GM18907 (cell line): ENCODE data around the gene KCTD7.
"Not testable (repeated sequence)": the region's sequence is repeated elsewhere in the genome, so short reads cannot be mapped to it uniquely, and the experiment has no call there.

Experiments
- ATAC-seq: cut with Tn5 transposase; IDR thresholded peaks from one replicate; pipeline ENCODE4 v1.9.1; 2021; ENCODE audit warnings: mild to moderate bottlenecking, moderate library complexity; ENCODE audit not compliant: unreplicated experiment

The KCTD7 gene

DNA sequence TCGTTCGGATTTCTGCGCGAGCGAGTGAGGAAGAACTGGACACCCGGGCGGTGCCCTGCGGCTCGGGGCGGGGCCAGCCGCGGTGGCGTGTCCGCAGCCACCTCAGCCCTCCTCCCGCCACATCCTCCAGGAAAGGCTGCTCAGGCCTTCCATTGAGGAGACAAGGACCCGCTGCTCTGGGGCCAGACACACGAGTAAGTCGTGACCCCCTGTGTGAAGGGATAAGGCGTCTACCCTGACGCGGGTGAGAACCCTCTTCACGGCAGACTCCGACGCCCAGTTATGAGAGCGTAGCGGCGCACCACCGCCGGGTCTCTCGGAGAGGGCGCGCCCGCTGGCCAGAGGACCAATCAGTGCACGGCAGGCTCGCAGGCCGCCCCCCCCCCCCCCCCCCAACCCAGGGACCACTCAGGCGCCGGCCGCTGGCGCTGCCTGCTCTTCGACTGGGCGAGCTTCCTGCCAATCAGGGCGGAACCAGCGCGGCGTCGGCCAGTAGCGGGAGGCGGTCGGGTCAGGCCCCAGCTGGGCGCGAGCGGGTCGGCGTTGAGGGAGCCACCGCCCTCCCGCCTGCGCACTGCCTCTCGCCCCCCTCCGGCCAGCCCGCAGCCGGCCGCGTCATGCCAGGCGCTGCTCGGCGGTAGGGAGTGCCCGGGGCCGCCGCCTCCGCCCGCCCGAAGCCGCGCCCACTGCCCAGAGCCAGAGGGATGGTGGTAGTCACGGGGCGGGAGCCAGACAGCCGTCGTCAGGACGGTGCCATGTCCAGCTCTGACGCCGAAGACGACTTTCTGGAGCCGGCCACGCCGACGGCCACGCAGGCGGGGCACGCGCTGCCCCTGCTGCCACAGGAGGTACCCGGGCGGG, at the start of gene KCTD7:
TSS of gene KCTD7 (plus strand) at position 521 of the 861 bp plus-strand sequence. CDS start at position 705, 184 bp downstream.
- peak; percentile 93 for ATAC-seq

DNA sequence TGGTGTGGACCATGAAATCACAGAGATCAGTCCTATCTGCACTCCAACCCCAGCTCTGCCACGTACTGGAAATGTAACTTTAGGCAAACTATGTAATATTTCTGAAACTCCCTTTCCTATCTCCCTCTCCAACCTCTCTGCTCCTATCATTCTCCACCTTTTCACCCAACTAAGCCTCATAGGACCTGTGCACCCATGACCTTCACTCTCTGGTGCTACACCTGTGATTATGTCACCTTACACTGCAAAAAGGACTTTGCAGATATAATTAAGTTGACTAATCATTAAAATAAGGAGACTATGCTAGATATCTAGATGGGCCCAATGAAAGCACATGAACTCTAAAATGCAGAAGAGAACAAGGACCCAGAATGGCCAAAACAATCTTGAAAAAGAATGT, 48.3 kb upstream of the KCTD7 start:
- not testable (repeated sequence) for ATAC-seq

DNA sequence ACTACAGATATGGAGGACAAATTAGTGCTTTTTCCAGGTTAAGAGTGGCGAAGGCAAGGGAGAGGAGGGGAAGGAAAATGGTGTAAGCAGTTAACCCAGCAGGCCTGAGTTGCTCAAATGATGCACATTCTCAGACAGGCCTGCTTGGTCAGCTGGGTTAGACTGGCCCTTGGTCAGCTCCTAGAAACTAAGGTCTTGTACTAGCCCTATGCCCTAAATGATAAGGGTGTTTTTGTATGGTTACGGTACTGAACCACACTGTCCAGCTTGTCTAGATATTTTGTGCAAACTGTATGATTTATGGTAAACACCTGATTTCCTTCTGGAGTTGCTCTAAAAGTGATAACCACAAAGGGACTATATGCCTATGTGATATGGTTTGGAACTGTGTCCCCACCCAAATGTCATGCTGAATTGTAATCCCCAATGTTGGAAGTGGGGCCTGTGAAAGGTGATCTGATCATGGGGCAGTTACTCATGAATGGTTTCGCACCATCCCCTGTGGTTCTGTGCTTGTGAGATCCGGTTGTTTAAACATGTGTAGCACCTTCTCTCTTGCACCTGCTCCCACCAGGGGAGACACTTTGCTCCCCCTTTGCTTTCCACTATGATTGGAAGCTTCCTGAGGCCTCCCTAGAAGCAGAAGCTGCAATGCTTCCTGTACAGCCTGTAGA, 45.7 kb upstream of the KCTD7 start:
- not testable (repeated sequence) for ATAC-seq

DNA sequence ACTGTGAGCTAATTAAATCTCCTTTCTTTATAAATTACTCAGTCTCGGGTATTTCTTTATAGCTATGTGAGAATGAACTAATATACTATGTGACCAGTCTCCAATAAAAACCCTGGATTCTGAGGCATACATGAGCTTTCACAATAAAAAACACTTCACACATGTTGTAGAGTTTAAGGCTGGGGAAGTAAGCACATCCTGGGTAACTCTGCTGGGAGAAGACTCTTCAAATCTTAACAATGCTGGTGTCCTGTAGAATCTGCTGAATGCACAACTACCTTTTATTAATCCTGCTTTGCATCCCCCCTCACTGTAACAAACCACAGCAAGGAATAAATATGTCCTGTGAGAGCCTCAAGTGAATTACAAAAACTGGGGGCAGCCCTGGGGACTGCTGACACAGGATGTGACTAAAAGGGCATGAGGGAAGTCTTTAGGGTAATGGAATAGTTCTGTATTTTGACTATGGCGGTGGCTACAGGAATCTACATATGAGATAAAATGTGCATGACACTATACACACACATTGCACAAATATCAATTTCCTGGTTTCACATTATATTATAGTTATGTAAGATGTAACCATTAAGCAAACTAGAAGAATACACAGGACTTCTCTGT, 45.1 kb upstream of the KCTD7 start:
- no peak for ATAC-seq

DNA sequence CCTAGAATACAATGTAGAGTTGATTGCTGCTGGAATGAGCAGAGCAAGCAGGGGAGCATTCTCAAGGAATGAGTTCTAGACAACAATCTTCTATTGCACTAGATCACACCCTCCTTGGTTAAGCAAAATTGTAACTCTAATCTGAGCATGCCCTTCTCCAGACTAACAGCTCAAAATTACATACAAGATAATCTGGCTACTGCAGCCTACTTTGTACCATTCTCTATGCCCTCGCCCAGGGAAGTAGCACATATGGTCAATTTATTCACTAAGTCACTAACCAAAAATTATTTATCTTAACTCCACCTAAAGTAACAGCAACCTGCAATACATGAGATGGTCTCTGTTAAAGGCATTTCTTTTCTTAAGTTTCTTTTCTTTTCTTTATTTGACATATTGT, 42.5 kb upstream of the KCTD7 start:
- no peak for ATAC-seq

DNA sequence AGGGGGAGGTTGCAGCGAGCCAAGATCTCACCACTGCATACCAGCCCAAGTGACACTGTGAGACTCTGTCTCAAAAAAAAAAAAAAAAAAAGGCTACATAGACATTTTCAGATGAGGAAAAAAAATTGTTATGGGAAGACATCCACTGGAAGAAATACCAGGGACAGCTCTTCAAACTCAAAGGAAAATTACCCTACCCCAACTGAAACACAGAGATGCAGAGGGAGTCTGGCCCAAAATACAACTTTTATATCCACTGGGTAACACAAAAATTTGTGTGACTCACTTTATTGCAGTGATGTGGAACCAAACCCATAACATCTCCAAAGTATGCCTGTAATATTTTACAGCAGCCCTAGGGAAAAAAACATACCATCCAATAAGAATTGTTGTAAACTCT, 40.5 kb upstream of the KCTD7 start:
- not testable (repeated sequence) for ATAC-seq

DNA sequence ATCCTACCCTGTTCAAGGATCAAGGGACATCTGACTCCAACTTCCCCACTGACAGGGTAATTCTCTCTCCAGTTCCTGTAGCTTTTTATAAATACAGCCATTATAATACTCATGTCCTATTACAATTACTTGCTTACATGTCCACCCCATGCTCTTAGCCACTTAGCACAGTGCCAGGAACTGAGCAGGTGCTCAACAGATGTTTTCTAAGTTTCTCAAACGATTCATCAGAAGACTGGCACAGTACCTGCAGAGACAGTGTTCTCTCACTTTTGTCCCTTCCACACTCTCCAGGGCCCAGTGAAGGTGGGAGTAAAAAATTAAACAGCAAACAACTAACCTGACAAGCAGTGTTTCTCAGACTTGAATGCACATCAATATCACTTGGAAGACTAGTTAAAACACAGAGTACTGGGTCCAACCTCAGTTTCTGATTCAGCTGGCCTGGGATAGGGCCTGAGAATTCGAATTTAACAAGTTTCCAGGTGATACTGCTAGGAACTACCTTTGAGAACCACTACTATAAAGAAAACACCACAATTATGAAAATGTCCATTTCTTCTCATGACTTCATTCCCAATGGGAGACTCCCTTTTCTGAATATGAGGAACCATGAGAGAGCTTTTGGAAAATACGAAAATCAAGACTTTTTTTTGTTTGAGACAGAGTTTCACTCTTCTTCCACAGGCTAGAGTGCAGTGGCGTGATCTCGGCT, 39.7 kb upstream of the KCTD7 start:
- ATAC-seq: not testable (repeated sequence)

DNA sequence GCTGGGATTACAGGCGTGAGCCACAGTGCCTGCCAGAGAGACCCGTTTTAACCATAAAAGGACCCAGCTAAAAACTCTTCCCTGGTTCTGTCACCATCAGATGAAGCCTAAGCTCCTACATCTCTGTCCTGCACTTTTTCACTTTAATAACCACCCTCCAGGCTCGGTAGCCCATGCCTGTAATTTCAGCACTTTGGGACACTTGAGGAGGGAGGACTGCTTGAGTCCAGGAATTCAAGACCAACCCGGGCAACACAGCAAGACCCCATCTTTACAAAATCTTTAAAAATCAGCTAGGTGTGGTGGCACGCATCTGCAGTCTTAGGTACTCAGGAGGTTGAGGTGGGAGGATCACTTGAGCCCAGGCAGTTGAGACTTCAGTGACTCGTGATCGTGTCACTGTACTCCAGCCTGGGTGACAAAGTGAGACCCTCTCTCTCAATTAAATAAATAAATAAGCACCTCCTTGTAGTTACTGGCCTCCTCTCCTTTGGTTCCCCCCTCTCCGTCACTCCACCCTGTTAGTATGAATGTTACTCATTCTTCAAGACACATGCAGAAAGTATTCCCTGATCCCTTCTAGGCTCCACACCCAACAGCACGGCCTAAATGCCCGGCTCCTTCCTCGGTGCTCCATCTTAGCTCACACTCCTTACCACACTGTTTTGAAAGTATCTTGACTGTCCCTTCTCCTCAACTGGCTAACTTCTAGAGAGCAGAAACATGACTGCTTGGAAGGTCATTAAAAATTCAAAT, 38.2 kb upstream of the KCTD7 start:
- ATAC-seq: not testable (repeated sequence)

DNA sequence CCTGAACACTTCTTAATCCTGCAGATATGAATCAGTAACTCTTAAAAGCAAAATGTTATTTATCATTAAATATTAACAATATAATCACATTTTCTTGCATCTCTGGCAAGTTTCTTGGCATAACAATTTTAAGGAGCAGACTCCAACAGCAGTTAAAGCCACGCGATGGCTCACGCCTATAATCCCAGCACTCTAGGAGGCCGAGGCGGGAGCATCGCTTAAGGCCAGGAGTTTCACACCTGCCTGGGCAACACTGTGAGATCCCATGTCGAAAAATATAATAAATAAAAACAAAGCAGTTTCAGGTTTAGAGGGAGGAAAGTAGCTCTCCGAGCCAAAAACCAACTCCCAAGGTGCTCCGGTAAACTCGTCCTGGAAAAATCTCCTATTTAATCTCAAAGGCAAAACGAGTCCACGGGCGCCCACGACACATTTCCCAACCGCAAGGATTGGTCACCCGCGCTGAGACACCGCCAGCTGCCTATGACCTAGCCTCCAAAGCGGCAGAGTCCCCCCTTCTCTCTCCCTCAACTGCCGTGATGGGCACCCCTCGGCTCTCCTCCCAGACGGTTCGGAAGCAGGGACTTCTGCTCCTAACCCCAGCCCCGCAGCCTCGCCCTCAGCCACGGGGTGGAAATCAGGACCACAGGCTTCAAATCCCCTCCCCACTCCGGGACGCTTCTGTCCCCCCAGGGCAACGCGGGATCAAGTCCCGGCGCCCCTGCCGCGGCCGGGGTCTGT, 37.5 kb upstream of the KCTD7 start:
- peak; percentile 22 for ATAC-seq

DNA sequence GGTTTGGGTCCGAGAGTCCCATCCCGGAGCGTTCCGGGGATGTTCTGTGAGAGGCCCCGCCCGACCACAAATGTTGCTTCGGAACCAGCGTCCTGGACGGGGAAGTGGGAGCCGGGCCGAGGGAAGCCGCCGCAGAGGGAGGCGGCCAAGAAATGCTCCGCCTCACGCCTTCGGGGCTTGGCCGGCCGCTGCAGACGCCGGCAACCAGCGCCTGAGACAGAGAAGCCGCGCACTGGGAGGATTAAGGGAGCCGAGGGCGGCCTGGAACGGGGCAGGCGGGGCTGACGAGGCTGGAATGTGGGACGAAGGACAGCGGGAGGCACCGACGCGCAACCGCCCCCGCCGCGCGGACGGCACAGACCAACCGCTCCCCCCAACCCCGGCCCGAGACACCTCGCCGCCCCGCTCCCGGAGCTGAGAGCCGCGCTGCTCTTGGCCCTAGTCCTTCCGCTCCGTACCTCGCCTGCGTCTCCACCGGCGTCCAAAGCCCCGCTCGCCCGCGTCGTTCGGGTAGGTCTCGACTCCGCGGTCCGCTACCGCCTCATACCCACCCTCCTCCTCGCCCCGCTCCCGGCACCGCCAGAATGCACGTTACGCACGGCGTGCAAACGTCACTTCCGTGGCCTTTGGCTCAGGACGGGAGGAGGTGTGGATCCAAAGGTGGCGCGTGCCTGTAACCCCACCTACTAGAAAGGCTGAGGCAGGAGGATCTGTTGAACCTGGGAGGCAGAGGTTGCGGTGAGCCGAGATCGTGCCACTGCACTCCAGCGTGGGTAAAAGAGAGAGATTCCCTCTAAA, 36.7 kb upstream of the KCTD7 start:
- peak; percentile 98 for ATAC-seq

DNA sequence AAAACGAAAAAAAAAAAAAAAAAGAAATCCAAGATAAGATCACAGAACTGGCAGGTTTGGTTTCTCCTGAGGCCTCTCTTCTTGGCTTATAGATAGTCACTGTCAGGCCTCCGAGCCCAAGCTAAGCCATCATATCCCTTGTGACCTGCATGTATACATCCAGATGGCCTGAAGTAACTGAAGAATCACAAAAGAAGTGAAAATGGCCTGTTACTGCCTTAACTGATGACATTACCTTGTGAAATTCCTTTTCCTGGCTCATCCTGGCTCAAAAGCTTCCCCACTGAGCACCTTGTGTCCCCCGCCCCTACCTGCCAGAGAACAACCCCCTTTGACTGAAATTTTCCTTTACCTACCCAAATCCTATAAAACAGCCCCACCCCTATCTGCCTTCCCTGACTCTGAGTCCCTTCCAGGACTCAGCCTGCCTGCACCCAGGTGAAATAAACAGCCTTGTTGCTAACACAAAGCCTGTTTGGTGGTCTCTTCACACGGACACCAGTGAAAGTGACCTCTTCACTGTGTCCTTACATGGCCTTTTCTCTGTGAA, 36.0 kb upstream of the KCTD7 start:
- not testable (repeated sequence) for ATAC-seq

DNA sequence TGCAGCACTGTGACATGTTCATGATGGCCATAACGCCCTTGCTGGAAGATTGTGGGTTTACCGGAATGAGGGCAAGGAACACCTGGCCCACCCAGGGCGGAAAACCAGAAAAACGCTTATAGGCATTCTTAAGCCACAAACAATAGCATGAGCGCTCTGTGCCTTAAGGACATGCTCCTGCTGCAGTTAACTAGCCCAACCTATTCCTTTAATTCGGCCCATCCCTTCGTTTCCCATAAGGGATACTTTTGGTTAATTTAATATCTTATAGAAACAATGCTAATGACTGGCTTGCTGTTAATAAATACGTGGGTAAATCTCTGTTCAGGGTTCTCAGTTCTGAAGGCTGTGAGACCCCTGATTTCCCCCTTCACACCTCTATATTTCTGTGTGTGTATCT, 34.6 kb upstream of the KCTD7 start:
- ATAC-seq: not testable (repeated sequence)

DNA sequence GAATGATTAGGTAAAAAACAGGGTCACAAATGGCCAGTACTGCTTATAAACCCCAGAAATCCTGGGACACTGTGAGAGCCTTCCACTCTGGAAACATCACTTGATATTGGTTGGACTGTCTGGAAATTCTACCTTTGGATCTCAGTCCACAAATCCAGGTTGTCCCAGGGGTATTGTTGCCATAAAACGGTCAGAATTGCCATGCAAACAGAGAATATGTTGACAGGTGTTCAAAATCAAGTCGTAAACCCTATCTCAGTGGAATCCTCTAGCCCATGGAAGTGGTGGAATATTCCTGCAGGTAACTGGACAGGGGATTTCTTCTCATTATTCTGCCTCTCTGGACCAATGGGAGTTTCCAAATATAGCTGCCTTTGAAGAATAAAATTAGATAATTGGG, 31.2 kb upstream of the KCTD7 start:
- no peak for ATAC-seq

DNA sequence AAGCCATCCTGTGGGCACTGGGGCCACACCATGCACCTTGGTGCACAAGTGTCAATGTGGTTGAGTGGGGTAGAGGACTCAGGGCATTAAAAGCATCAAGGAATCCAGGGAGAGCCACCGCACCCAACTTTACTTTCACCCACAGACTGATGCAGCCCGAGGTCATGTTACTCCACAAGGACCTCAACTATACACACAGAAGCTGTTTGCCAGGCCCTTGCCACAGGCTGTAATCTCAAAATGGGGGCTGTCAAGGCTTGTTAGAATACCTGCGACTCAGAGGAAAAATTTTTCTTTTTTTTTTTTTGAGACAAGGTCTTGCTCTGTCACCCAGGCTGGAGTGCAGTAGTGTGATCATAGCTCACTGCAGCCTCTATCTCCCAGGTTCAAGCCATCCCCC, 26.5 kb upstream of the KCTD7 start:
- no peak for ATAC-seq

DNA sequence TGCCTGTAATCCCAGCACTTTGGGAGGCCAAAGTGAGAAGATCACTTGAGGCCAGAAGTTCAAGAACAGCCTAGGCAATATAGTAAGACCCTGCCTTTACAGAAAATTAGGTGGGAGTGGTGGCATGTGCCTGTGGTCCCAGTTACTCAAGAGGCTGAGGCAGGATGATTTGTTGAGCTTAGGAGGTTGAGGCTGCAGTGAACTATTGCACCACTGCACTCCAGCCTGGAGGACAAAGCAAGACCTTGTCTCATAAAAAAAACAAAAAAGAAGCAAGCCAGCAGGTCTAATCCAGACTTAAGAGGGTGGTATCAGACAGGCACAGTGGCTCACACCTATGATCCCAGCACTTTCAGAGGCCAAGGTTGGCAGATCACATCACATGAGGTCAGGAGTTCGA, 24.5 kb upstream of the KCTD7 start:
- ATAC-seq: no peak

DNA sequence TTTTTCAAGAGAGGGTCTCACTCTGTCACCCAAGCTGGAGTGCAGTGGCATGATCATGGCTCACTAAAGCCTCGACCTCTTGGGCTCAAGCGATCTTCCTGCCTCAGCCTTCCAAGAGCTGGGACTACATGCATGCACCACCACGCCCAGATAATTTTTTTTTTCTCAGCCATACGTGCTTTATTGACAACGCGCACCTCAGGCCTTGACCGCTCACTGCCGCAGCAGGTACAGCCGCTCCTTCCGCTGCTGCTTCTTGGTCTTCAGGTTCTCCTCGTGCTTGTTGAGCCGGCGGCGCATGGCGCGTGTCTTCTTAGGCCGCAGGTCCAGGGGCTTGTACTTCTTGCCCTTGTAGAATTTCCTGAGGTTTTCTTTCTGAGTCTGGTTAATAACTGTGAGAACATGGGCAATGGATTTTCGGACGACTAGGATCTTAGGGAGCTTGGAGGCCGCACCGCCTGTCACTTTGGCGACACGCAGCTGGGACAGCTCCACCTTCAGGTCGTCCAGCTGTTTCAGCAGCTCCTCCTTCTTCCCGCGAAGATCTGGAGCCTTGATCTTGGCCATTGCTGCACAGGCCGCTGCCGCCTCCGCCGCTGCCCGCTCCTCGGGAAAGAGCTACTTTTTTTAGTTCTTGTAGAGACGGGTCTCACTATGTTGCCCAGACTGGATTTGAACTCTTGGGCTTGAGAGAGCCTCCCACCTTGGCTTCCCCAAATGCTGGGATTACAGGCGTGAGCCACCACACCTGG, 22.0 kb upstream of the KCTD7 start:
- not testable (repeated sequence) for ATAC-seq

DNA sequence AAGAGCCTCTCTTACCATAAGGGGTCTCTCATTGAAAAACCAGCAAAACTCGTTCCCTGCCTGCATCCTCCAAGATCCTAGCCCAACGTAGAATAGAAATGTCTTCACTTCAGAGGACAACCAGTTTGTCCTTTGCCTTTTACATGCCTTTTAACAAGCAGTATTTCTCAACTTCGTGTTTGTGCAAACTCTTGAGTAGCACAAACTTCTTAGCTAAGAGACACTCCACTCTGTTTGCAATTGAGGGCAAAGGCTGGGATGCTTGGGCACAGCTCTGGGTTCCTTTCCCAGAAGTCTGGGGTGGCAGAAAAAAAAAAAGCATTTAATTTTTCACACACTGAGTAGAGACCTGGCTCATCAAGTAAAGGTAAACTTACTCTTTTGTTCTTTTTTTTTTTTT, 19.5 kb upstream of the KCTD7 start:
- ATAC-seq: no peak

DNA sequence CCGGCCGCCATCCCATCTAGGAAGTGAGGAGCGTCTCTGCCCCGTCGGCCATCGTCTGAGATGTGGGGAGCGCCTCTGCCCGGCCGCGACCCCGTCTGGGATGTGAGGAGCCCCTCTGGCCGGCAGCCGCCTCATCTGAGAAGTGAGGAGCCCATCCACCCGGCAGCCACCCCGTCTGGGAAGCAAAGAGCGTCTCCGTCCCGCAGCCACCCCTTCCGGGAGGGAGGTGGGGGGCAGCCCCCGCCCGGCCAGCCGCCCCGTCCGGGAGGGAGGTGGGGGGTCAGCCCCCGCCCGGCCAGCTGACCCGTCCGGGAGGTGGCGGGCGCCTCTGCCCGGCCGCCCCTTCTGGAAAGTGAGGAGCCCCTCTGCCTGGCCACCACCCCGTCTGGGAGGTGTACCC, 14.1 kb upstream of the KCTD7 start:
- ATAC-seq: not testable (repeated sequence)
